ENCODE measurements around the gene FAM228A.

DNA sequence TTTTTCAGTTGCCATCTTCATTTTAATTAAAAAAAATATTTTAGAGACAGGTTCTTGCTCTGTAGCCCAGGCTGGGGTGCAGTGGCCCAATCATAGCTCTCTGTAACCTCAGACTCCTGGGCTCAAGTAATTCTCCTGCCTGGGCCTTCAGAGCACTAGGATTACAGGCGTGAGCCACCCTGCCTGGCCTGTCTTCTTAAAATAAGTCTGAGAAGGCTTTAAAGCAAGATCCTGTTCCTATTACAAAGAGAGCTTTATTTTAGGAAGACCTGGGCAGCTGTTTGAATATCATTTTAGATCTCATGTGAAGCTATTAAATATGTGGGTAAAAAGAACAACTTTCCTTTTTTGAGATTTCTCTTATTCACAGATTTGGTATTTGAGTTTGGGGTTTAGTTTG is 1.5 kb downstream of the FAM228A start:
- TF ChIP-seq POLR2AphosphoS5 (IDR thresholded peaks at IDR 0.05; ENCODE audit: low read depth, low read length), result no peak
- TF ChIP-seq CTCF (IDR thresholded peaks at IDR 0.05), result no peak
- TF ChIP-seq FOXJ3 (CRISPR knock-in tag; IDR thresholded peaks at IDR 0.05), result no peak
- no peak for TF ChIP-seq MAX (IDR thresholded peaks at IDR 0.05; ENCODE audit: low read depth)
- no peak for TF ChIP-seq RXRA (IDR thresholded peaks at IDR 0.05; ENCODE audit: borderline replicate concordance, low read depth)
- no peak for TF ChIP-seq GABPA (IDR thresholded peaks at IDR 0.05; ENCODE audit: low read depth)

Data from SK-N-SH (cell line).